GM08714 (cell line): Measurements from ENCODE around the gene GRIN2A.

Experiments
- H3K4me3 ChIP-seq: fragments of 200-500 bp; sonication (Bioruptor generic); 2 replicates; pipeline ENCODE4 v1.5.1; 2014; ENCODE audit warnings: mild to moderate bottlenecking, low read length, inconsistent platforms
- ZNF274 ChIP-seq: IDR thresholded peaks from 2 replicates; pipeline ENCODE4 v1.6.1; 2012; ENCODE audit warnings: mild to moderate bottlenecking, low read depth, low read length

The GRIN2A gene

DNA sequence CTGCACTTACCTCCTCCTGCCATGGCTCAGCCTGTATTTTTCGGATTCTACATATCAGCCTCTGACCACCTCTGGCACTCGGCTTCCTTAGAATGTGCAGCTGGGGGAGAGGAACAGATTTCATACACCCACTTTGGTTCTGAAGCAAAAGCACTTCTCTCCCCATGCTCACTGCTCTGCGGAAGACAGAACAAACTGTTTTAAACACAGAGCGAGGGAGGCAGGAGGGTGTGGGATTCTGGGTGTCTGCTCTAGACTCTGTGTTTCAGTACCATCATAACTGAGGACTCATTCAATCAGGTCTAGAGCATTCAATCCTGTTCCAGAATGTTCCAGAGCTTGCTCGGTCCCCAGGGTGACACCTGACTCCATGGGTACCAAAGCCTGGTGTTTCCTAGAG, 239.1 kb downstream of the GRIN2A start:
- H3K4me3 ChIP-seq, result no peak overlapping the region
- no peak for TF ChIP-seq ZNF274

DNA sequence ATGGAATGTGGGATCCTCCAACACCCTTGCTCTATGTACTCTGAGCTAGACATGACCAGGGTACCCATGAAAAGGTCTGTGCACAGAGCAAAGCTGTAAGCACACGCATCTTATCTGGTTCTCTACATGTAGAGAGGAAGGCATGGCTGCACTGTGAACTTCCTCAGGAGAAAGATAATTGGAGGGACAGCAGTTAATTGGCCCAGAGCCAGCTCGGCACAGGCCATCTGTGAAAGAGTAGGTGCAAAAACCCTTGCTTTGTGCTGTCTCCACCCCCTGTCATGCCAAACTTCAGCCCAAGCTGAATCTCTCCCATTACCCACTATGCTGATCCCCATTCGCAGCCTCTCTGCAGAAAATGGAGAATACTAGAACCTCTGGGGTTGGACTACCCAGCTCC, 241.0 kb downstream of the GRIN2A start:
- no peak for TF ChIP-seq ZNF274
- no peak overlapping the region for H3K4me3 ChIP-seq

DNA sequence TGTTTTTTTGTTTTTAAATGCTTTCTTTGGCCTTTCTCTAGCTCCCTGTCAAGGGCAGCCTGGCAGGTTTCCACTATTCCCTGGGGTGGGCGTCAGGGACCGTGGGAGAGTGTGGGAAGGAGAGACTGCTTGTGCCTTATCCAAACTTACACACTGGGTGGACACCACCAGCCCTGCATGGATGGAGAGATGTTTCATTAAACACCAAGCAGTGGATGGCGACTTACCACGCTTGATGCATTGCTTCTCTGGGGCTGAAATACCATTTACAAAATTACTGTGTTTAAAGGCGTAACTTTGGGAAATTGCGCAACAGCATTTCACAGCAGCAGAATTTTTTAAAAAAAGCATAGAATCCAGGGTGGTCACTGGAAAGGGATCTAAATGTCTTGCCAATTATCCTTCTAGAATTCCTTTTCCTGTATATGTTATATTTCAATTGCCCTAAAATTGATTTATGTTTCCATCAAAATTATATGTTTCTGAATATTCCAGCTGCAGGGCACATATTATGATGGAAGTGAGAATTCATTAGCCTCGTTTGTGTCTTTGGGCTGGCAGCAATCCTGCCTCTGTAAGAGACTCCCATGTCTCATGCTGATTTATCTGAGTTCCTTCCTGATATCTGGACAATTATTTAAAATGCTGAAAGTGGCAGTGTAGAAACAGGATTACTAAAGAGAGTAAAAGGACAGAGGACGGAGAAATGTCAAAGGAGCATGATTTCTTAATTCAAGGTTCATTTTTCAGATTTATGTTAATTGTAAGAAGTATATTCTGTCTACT, 247.3 kb downstream of the GRIN2A start:
- no peak for TF ChIP-seq ZNF274
- H3K4me3 ChIP-seq, result no peak overlapping the region

DNA sequence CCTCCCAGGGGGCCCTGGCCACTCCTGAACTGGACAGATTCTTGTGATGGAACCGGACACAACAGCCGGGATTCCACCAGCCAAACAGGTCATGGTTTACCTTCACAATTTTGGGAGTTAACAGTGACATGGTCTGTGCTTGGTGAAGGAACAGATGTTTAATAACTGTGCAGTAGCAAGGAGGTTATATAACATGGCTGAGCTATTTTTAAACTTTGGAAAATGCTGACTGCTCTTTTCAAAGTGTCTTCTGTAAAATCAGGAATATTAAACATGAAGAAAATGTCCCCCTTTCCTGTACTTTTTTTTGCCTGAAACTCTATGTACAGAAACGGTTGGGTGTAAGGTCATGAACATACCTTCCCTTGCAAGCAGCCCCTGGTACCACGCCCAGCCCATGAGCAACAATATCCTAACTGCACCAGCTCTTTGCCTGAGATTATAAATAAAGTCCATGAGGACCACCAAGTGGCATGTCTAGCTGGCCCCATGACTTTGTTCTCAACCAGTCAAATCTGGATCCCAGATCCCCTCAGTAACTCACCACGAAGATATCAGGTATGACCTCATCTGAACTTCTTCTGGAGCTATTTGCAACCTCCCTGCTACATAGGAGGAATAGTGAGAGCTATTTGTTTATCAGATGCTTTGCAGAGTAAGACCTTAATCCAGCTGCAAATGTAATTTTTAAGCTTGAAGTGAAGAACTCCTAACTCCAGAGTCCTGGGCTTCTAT, 249.1 kb downstream of the GRIN2A start:
- no peak overlapping the region for H3K4me3 ChIP-seq
- TF ChIP-seq ZNF274, result no peak

GRCh38 chr16:9932000-9932399, 250.2 kb downstream of the GRIN2A start:
- no peak for TF ChIP-seq ZNF274
- no peak overlapping the region for H3K4me3 ChIP-seq

GRCh38 chr16:9929836-9930235, 252.4 kb downstream of the GRIN2A start:
- H3K4me3 ChIP-seq, result no peak overlapping the region
- no peak for TF ChIP-seq ZNF274

DNA sequence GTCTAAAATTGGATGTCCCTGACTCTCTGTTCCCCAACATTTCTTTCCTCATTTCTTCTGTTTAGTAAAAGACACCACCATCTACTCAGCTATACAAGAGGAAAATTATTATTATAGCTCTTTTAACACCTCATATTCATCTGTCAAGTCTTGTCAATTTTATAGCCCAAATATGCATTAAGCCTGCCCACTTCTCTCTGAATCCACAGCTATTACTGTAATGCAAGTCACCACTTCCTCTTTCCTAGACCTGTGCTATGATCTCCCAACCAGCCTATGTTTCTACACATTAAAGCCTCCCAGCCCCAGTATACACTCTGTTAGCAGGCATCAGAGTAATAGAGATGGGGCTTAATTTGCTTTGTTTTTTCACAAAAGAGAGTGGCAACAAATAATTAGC, 252.9 kb downstream of the GRIN2A start:
- TF ChIP-seq ZNF274, result no peak
- H3K4me3 ChIP-seq, result no peak overlapping the region

DNA sequence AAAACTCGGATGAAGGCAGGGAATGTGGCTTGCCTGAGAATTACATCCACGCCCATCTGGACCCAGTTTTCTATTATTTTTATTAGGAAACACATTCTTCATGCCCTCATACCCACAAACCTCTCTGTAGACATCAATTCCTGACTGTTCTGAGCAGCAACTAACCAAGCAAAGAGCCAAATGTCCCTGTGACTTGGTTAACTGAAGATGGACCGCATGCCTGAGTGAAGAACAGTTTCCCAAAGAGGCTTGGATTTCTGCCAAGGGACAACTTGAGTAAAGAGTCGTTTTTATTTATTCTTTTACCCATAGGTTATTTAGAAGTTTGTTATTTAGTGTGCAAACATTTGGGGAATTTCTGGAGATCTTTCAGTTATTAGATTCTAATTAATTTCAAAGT, 259.8 kb downstream of the GRIN2A start:
- TF ChIP-seq ZNF274, result no peak
- H3K4me3 ChIP-seq, result no peak overlapping the region

- no peak for TF ChIP-seq ZNF274
- no peak overlapping the region for H3K4me3 ChIP-seq
Observed at GRCh38 chr16:9921997-9922396, 260.2 kb downstream of the GRIN2A start.

DNA sequence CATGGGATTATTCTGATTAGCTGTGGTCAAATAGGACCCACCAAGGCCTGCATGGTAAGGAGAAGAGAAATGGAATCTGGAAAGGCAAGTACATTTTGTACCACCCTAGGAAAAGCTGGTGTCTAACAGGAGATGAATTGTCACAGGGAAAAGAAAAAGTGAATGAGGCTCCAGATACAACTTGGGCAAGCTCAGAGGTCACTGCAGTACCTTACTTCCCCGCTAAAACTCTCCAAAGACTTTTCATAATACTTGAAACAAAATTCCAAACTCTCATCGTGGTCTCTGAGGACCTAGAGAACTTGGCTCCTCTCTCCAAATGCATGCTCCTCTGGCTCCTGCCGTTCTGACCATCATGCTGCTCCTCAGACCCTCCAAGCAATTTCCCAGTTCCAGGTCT, 262.8 kb downstream of the GRIN2A start:
- no peak for TF ChIP-seq ZNF274
- no peak overlapping the region for H3K4me3 ChIP-seq

- no peak overlapping the region for H3K4me3 ChIP-seq
- TF ChIP-seq ZNF274, result no peak
Observed at GRCh38 chr16:9917691-9918090, 264.5 kb downstream of the GRIN2A start.

GRCh38 chr16:9913604-9914326, 268.5 kb downstream of the GRIN2A start:
- TF ChIP-seq ZNF274, result no peak
- H3K4me3 ChIP-seq, result no peak overlapping the region; the same call in 1 of the 2 replicates

DNA sequence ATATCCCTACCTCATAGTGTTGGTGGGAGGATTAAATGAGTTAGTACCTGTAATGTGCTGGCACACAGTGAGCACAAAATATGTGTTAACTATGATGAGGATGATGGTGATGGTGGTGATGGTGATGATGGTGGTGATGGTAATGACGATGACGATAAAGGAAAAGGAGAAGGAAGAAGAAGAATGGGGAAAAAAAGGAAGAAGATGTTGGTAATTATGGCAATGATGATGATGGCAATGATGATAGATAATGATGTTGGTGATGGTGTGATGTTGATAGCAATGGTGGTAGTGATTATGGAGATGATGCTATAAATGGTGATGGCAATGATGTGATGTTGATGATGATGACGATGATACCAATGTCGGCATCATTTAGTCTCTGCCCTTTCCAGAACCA, 270.2 kb downstream of the GRIN2A start:
- no peak for TF ChIP-seq ZNF274
- H3K4me3 ChIP-seq, result no peak overlapping the region

- no peak for TF ChIP-seq ZNF274
- H3K4me3 ChIP-seq, result no peak overlapping the region
Observed at GRCh38 chr16:9911231-9911630, 271.0 kb downstream of the GRIN2A start.
